ENCODE results near the gene LBR.

- TF ChIP-seq CTCF (conservative IDR thresholded peaks at IDR 0.05 in 1 of 2, IDR thresholded peaks at IDR 0.05 in 1 of 2; ENCODE audit: extremely low read depth in 1 of 2, insufficient read depth in 1 of 2, low read depth in 1 of 2, low read length in 2 of 2) (no peak), EZH2 (IDR thresholded peaks at IDR 0.05; ENCODE audit: borderline replicate concordance, low read length) (no peak)
These were observed 32.3 kb upstream of the LBR start for GRCh38 chr1:225460021-225460736.

Data from mammary epithelial cell (primary cell).